ENCODE data around the gene SEMA3D.

The SEMA3D gene

DNA sequence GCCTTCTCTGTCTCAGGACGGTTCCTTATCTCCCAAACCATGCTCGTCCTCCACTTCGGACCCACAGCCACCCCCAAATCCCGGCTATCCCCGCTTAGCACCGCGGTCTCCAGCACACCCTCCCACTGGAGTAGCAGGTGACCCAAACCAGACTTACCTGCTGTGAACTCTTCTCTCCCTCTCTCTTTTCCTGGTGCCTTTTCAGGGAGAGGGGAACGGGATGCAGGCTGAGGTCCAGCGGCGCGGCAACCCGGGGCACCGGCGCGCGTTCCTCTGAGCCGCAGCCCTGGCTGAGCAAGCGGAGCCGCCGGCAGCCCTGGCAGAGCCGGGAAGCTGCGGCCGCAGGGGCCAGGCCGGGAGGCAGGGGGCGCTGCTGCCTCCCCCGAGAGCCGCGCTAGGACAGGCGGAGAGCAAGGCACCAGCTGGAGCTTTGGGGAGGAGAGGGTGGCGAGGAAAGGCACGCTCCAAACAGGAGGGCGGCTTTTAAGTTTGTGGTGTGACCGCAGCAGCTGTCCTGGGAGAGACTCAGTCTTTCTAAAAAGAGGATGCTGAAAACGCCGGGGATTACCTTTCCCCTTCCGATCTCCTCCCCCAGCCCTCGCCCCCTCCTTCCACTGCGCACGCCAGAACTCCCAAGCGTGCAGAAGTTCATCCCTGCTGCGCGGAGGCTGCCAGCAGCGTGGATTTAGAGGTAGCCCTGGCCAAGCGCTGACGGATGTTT is at the start of gene SEMA3D:
TSS of gene SEMA3D (minus strand) at position 536 of the 721 bp plus-strand sequence. CDS start 65,165 bp downstream, outside the sequence.
- no peak for DNase-seq

DNA sequence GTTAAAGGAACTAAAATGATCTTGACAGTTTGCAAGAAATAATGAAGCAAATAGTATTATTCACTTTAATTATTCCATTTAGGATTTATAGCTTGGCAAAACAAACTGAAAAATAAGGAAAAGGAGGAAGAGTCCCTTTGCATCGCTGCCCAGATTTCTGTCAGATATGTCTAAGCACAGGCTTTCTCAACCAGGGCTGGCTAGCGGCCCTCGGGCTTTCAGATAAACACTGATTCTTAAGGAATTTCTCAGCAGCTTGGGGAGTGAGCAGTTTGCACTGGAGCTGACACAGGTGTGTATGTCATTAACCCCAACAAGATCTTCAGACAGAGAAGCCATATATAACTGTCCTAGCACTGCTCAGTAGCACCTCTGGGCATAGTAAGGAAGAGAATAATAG is 47.9 kb upstream of the SEMA3D start:
- no peak for DNase-seq

DNA sequence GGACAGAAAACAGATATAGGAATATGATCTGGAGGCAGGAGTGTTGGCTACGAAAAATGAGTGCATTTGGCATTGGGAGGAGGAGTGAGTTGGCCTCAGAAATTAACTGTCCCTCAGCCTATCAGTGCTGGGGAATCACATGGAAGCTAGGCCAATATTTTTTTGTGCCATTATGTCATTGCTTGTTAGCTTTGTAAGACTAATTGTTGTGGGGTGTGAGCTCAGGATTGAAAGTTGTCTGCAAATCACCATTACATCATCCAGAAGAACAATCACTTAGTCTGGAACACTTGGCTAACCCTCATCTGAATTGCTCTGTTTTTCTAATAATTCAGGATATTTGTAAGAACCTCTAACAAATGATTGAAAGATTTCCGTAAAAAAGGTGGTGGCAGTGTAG is 45.2 kb upstream of the SEMA3D start:
- no peak for DNase-seq

GRCh38 chr7:85230623-85231022 is 43.8 kb upstream of the SEMA3D start:
- DNase-seq: no peak

GRCh38 chr7:85229544-85229943 is 42.7 kb upstream of the SEMA3D start:
- no peak for DNase-seq

DNA sequence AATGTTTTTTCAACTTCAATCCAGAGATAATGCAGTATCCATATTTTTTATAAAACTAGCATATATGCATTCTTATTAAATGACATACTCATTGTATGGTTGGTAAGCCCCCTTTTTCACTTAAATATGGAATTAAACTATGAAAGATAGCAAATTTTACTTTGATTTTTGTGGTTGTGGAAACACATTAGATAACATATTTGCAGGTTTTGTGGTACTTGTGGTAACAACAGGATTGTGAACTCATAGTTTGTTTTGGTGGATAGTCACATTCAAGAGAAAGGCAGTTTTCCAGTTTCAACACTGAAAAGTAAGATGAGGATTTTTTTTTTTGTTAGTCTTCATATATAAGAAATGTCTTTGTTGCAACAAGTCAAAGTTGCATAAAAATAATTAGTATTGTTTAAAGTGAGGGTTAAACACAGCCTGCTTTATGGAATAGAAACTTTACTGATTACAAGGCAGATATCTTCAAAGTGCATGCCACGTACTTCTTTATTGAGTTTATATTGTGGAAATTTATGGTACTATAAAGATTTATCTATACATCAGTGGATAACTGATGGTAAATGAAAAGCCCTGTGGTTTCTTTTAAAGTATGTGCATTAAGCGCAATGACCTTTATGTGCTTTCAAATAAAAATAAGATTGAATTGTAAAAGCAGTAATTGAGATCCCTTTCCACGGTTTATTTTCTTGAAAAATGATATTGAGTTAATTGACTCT is 39.7 kb upstream of the SEMA3D start:
- DNase-seq: no peak

DNA sequence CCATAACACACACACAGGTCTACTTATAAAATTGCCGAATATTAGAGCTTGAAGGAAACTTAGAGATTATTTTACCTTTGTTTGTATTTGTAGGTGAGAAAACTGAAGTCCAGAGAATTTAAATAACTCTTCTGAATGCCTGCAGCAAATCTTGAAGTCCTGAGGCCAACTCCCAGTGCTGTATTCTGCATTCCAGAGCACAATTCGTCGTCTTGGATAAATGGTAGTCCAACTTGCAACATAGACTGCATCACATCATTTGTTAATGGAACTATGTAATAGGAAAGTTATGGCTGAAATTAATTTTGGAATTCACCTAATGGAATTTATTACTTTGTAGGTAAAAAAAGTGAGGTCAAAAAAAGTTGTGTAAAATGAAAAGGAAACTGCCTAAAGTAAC is 37.3 kb upstream of the SEMA3D start:
- DNase-seq: no peak

GRCh38 chr7:85222522-85222921 is 35.7 kb upstream of the SEMA3D start:
- no peak for DNase-seq

- no peak for DNase-seq
Measured at GRCh38 chr7:85221796-85222195, 34.9 kb upstream of the SEMA3D start.

DNA sequence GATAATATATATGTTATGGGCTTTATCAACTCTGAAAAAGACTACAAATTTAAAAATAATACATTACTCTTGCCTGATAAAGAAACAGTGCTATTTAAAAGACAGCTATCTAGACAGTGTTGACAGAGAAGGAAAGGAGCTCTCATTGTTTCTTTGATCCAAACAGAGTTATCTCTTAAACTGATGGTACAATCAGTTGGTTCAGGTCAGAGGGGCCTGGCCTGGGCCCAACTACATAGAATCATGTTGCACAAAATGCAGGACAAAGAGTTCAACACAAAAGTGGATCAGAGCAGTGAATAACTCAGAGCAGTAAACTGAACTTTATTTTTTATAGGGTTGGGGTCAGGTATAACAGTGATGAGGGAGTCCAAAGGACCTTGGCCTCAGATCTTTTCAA is 33.8 kb upstream of the SEMA3D start:
- DNase-seq: no peak

GRCh38 chr7:85220023-85220422 is 33.2 kb upstream of the SEMA3D start:
- DNase-seq: no peak

DNA sequence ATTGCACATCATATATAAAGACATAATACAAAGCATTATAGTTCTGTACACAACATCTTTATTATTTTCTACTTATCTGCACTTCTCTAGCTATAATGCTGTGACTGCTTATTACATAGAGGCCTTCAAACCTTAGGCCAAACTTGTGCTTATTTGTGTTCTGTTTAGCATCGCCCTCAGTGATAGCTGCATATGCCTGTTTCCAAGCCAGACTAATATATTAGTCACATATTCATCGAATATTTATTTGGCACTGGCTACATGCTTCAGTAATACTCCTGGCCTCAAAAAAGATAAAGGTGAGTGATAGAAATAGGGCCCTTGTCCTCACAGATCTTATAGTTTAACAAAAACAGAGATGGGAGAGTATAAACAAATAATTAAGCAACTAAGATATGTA is 30.2 kb upstream of the SEMA3D start:
- DNase-seq: no peak

- DNase-seq: no peak
Measured at GRCh38 chr7:85215098-85215497, 28.2 kb upstream of the SEMA3D start.

DNA sequence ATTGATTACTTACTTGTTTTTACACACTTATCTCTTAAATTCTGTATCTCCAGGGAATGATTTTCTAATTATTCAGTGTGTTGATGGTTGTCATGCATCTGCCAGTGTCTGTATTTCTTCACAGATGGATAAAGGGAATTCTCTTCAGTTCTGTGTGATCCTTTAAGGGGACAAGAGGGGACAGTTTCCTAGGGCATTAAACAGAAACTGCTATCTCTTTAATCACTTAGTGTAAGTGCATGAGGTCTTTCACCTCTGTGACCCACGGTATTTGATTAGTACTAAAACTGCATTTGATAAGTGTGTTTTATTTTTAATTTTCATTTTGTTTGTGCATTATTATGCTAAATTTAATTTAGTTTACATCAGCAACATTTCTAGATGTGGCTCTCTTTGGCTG is 26.6 kb upstream of the SEMA3D start:
- DNase-seq: no peak

DNA sequence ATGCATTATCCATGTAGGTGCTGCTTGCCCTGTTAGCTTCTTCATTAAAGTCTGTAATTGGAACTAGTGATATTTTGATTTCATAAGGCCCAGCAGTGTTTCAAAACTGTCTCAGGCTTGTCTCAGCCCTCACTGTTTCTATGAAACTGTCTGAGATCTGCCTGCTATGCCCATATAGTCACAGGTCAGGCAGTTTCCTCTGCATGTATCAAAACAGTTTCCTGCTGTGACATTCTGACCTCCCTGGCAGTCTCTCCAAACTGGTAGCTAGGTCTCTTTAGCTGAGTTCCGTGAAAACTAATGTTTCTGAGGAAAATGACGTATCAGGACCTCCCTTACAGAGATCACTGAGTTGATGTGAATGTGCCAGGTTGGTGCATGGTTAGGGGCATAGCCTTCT is 18.9 kb upstream of the SEMA3D start:
- no peak for DNase-seq

DNA sequence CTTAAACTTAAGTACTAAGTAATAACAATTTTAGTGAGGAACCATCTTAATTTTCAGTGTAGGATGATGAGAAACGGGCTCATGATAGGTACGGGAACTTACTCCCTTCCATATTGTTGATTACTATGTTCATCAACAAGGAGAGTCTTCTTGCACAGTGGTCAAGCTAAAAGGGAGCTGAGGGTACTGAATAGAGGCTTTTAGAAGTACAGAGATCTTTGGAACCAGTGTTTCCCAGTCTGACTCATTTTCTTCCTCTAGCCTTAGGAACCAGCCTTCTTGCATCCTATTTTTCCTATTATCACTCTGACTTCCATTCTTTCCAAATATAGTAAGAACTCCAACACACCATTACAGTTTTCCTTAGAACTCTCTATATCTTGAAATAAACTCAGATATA is 17.6 kb upstream of the SEMA3D start:
- no peak for DNase-seq

DNA sequence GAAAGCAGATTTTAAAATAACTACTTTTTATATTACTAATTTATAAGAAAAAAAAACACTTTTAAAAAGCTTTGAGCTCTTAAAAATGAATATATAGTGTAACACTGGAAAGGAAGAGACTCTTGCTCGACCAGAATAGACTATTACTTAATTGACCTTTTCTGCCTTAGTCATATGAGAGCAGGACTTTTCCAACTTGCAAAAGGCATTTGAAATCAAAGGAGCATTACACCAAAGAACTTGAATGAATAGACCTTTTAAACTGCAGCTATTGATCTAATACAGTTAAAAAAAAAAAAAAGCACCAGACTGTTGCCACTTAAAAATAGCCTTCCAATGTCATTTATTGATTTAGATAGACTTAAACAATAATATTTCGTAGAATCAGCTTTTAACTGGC is 17.2 kb upstream of the SEMA3D start:
- DNase-seq: no peak

DNA sequence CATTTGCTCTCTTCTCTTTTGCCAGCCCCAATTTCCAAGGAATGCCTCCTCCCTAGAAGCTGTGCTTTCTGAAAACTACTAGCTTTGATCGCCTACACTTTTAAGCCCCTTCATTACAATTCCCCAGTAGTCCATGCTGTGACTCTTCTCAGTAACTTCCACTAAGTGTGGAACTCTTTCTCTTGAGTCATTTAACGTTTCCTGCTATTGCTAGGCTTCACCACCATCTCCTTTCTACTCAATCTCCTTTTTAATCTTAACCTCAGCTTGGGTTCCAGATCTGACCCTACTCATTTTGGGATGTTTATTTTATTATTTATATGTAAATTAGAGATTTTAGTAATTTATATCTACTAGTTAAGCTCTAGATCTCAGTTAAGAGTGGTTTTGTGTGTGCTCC is 14.4 kb upstream of the SEMA3D start:
- no peak for DNase-seq

GRCh38 chr7:85196696-85197095 is 9.8 kb upstream of the SEMA3D start:
- DNase-seq: no peak

DNA sequence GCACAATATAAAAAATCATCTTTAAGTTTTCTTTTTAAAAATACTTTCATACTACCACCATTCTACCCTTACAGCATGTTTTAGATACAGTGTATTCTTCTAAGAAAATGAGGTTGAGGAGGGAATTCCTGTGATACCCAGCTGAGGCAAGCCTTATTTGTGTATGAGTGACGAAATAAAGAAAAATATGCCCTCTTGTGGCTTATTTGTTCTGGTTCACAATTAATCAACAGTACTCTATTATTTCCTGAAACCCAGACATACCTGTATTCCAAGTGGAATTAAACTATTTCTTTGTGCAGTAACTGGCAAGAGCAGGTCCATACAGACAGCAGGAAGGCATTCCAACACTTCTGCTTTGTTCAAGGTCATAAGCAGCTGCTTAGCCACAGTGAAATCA is 4.5 kb upstream of the SEMA3D start:
- DNase-seq: no peak

- no peak for DNase-seq
Measured at GRCh38 chr7:85186083-85186520, 754 bp downstream of the SEMA3D start.

DNA sequence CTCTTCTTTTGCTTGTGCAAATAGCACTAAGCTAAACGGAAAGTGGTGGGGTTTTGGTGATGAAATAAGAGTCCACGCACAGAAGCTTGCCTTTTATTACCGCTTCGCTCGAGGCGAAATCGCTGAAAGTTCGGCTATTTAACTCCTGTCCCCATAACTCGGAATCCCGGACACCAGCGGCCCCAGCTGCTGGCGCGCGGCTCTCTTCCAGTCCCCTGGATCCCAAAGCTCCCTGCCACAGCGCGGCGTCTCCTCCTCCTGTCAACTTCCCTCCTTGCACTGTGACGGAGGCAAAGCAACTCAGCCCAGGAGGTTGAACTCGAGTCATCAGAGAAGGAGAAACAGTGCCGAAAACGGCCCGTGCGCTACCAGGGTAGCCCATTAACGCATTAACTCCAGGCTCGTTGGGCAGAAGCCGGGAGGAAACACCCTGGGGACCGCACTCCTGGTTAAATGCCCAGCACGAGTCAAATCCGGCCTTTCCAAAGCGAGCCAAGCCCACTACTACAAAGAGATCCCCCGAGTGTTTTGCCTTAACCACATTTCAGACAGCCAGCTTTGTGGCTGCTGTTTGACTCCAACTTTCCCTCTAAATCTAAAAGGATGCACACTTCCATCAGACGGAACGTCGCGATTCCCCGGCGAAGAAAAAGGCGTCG is 1.3 kb downstream of the SEMA3D start:
- DNase-seq: no peak

DNA sequence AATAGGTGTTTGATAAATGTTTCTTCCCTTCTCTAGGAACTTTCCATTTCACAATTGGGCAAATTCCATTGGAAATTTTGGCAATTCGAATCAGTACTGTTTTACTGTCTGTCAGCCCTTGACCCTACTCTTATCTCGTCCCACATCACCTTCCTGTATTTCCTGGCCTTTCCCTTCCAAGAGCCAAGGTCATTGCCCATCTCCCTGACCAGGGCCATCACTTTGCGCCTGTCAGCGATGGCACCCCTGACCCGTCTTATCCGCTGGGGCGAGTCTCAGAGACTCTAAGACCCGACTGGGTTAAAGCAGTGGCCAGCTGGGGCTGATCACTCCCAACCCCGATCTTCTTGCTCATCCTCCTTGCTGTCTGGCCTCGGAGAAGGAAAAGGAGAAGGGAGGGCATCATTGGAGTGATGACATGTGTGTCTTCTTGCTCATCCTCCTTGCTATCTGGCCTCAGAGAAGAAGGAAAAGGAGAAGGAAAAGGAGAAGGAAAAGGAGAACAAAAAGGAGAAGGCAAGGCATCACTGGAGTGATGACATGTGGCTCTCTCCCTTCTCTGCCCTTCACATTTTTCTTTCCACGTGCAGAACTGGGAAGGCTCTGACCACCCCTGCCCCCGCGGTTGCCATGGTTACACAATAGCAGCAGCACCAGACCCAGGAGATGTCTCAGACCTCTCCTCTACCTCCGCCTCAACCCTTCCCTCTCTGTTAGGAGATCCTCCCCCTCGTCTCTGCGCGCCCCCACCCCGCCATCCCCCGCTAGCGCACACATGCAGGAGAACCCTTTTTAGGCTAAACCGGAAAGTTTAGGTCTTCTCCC is 2.0 kb downstream of the SEMA3D start:
- DNase-seq: no peak

All from activated gamma-delta T cell treated with Interleukin-2 at 50 U/mL for 16 hours (primary cell).